UCSD-AML1 (cell line): ENCODE results near the gene NINJ1.
A peak's percentile ranks its signal among the peaks of the same experiment; 100 is the strongest.
"Not testable (repeated sequence)": the region's sequence is repeated elsewhere in the genome, so short reads cannot be mapped to it uniquely, and the experiment has no call there.

ENCODE experiments used
- DNase-seq: peaks from one replicate; lab custom pipeline; 2025; ENCODE audit not compliant: unreplicated experiment; lab: John Stamatoyannopoulos, UW

The NINJ1 gene

DNA sequence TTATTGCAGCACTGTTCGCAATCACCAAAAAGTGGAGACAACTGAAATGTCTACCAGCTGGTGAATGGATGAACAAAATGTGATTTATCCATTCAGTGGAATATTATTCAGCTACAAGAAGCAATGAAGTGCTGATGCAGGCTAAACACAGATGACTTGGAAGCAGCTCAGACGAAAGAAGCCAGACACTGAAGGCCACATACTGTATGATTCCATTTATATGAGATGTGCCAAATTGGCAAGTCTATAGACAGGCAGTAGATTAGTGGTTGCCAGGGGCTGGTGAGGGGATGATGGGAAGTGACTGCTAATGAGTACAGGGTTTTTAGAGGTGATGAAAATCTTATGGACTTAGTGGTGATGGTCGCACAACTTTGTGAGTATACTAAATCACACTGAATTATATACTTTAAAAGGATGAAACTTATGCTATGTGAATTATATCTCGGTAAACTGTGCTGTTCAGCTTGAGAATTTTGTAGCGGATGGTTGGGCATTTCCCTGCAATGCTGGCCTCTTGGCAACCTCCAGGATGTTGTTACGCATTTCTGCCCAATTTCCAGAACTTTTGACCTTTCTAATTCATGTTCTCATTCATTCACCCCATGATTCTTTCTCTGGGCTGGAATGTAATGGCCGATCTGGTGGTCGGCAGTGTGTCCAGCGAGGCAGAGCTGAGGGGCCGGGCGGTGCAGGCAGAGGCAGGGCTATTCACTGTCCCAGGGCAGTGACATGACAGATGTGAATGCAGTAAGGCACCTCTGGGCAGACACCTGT is 27.9 kb upstream of the NINJ1 start:
- no peak for DNase-seq

- peak; percentile 76 for DNase-seq
Observed at GRCh38 chr9:93159601-93160471, 25.8 kb upstream of the NINJ1 start.

DNA sequence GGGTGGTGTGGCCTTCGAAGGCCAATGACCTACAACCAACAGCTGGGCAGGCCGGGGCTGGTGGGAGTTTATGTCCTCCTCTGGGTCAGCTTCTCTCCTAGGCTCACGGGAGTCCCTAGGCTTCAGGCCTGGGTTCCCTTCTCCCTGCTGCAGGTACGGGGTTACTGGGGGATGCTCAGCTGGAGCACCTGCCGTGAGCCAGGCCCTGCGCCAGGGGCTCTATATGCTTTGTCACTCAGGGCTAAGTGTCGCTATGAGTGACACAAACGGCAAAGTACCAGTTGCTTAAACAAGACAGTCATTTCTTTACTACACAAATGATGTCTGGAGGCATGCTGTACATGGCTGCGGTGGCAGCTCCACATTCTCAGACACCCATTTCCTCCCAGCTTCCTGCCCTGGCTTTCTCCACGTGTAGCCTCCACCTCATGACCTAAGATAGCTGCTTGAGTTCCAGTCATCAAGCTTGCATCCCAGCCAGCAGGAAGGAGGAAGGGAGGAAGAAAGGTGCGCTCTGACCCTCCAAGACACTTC is 22.5 kb upstream of the NINJ1 start:
- no peak for DNase-seq

- DNase-seq = no peak
Observed at GRCh38 chr9:93155716-93156474, 21.8 kb upstream of the NINJ1 start.

DNA sequence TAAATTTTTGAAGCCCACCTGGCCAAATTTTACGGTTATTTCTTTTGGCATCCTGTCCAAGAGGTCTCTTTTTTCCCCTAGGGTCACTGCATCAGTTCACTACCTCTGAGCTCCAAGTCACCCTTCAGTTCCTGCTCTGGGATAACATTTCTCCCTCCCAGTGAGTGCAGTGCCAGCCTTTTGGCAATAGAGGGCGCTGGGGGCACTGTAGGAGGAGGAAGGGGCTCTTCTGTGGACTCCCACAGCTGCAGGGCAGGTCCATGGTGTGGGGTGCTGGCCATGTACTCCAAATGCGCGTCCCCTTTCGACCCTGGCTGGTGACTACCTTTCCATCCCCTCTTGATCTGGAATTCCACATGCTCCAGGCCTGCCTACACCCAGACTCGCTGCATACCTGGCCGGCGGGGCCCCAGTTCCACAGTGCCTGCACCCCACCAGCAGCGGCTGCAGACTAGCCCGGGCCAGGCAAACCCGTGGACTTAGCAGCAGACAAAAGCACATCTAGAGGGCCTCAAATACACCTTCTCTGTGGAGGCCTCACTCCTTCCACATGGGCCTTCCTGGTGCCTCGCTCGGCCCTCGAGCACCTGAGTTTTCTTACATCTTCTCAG is 20.3 kb upstream of the NINJ1 start:
- DNase-seq = peak; percentile 62

DNA sequence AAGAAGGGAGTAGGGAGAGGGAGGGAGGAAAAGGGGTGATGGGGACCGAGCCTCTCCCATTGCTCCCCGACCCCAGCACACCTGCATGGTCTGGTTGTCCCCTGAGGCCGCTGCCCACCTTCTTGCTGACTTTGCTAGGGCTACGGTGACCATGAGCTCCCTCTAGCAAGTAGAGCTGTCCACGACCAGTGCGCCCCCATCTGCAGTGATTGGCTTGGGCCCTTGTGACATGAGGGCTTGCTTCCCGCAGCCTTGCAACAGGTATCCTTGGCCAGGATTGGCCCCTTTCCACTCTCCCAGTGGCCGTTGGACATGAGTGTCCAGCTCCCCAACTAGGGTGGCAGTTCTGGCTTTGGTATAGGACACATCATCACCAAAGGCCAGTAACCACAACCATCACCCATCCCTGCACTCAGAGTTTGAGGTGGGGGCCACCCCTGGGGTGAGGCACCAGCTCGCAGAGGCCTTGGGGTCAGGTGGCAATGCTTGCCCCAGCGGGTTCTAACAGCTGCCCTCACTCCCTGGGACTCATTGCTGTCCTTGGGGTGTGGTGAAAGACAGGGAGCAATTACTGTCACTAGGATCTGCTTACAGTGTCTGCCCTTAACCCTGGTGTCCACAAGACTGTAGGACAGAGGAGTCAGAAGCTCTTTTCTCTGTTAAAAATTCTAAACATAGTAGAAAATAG is 17.2 kb upstream of the NINJ1 start:
- no peak for DNase-seq

DNA sequence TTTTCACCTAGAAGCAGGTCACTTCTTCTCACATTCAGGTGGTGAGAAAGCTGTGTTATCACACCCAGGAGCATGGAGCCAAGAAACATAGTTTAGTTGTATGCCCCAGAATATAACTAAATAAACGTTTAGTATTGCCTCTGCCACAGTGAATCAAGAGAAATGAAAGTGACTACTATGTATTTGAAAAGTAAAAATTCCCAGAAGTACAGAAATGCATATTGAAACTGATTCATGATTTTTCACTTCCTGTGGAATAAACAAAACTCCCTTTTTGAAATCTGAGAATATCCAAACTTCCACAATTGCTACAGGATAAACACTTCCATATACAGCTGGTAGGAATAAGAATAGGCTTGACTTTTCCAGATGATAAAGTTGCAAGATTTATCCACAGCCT is 15.3 kb upstream of the NINJ1 start:
- no peak for DNase-seq

- no peak for DNase-seq
Observed at GRCh38 chr9:93148721-93149120, 14.7 kb upstream of the NINJ1 start.

- DNase-seq = no peak
Observed at GRCh38 chr9:93147632-93148031, 13.6 kb upstream of the NINJ1 start.

GRCh38 chr9:93146696-93147095 is 12.6 kb upstream of the NINJ1 start:
- not testable (repeated sequence) for DNase-seq

- DNase-seq = peak; percentile 56
Observed at GRCh38 chr9:93143830-93144530, 9.9 kb upstream of the NINJ1 start.

- DNase-seq = no peak
Observed at GRCh38 chr9:93141771-93142483, 7.9 kb upstream of the NINJ1 start.

DNA sequence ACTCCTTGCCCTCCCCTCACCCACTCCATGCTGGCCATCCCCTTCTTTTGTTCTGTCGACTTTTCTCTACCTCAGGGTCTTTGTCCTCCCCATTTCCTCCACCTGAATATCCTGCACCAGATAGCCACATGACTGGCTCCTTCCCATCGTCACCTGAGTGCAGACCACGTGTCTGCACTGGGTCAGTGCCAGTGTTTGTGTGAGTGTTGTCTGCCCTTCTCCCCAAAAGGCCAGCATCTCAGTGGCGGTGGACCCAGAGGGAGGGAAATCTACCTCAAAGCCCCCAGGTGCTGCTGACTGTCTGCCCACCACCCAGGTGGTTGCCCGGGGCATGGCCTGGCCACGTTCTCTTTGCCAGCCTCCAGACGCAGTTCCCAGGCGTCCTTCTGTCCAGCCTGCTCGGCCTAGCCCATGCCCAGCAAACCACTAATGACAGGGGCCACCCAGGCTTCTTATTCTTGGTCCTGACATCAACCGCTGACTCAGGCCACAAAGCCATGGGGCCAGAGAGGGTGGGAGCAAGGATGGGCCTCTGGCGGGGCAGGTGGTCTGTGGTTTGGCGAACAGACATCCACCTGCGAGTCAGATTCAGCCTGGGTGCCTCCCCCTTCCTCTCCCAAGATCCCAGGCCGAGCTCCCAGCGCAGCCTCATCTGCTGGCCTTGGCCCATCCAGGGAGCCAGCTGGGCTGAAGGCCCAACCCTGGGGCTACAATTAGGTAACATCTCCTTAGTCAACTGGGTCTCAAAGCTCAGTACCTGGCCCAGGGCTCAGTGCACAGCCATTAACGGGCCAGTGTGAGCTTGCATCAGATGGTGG is 5.5 kb upstream of the NINJ1 start:
- DNase-seq = no peak

DNA sequence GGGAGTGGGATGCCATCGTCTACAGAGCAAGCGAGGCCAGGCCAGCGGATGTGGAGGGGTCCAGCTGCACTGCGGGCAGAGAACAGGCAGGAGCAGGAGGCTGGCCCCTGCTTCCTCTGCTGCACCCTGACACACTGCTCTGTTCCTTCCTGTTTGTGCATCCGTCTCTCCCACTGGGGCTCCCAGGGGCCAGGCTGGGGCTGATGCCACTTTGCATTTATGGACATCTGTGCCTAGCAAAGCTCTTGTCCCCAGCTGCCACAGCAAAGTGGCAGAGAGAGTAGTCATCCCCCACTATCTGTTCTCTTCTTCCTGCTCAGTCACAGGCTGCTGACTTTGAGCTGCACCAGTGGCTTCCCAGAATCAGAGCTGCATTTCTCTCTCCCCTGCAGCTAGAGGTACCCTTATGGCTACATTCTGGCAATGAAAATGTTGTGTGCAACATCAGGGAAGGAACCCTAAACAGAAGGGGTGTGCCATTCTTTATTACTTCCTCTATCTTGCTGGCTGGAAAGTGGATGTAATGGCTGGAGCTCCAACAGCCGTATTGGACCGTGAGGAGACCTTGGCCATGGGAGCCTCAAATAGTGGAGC is 4.2 kb upstream of the NINJ1 start:
- DNase-seq = peak; percentile 42

GRCh38 chr9:93137362-93137761 is 3.3 kb upstream of the NINJ1 start:
- DNase-seq = no peak

DNA sequence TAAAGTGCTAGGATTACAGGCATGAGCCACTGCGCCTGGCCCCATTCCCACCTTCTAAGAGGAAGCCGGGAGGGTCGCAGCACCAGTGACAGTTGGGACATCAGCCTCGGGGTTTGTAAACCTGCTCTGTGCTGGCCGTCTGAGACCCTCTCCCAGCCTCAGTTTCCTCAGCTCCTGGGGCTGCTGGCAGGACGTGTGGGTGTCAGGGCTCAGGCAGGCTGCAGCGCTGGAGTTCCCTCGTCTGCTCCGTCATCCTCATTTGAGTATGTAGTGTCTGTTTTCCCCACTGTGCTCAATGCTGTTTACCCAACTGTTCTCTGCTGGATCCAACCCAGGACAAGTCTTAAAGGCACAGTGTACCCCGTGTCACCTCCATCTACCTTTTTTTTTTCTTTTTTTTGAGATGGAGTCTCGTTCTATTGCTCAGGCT is 2.0 kb upstream of the NINJ1 start:
- DNase-seq = no peak

GRCh38 chr9:93134740-93135444 is 841 bp upstream of the NINJ1 start:
- no peak for DNase-seq
